Occipital lobe (tissue), 2 donors: ENCODE measurements around the gene CCDC178. TPM values are rescaled to one million over a fixed set of nuclear protein-coding genes. Genes with fewer than 3 reads are reported as not detected.

ENCODE experiments used
- DNase-seq: peaks from one replicate; lab custom pipeline; 2025; lab: John Stamatoyannopoulos, UW
- total RNA-seq: library from RNA; depleted of rRNA; stranded (reverse); fragments of >200 nt; gene quantifications from one replicate; pipeline ENCODE4 v1.2.3, GENCODE V29; 2014

CCDC178 gene
- total RNA-seq, 1 donor from 2014 or later: 1.1 TPM

DNA sequence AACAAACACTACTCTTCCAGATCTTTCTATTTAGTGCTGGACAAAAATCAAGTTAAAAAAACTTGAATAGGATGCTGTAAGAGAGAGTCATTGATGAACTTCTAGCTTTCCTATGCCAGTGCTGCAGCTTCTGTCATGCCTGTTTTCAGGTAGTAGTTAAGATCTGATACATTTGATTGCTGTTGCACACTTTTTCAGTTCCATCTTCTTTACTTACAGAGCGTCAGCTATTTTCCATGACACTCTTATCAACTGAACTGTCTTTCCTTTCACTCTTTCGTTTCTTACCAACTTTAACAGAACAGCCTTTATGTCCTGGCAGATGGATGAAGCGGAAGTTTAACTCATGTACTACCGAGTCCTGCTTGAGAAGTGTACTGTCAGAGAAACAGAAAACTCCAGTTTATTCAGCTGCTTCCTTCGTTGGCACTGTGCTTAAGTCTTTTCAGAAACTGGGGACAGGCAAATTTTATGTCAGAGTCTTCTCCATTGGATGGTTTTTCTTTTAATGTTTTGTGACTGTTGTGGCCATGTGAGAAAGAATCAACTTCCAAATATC, 521.8 kb downstream of the CCDC178 start:
- DNase-seq: no peak

- DNase-seq: no peak
Measured at GRCh38 chr18:32915516-32915915, 525.0 kb downstream of the CCDC178 start.

DNA sequence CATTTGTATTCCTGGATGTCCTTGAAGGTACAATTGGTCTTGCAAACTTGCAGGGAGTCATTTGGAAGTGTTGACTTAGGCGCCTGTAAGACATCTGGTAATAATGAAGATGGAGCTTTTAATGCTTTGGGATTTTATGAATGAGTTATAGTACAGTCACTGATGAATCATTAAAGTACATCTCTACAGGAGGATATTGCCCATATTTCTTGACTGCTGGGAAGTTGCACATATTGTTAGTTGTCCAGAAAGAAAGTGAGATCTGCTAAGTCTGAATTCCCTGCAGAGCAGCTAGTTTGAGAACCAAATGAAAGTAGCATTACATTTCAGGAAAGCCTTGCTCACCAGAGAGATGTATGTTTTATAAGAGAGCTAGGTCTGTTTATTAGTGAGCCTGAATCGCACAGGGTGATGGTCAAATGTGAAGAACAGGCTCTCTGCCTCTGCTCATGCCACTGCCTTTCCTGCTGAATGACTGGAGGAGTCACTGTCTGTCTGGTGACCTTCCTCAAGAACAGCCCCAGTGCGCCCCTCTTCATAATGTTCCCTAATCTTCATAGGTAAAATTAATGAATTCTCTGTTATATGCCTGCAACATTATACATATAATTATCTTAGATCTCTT, 528.7 kb downstream of the CCDC178 start:
- no peak for DNase-seq

DNA sequence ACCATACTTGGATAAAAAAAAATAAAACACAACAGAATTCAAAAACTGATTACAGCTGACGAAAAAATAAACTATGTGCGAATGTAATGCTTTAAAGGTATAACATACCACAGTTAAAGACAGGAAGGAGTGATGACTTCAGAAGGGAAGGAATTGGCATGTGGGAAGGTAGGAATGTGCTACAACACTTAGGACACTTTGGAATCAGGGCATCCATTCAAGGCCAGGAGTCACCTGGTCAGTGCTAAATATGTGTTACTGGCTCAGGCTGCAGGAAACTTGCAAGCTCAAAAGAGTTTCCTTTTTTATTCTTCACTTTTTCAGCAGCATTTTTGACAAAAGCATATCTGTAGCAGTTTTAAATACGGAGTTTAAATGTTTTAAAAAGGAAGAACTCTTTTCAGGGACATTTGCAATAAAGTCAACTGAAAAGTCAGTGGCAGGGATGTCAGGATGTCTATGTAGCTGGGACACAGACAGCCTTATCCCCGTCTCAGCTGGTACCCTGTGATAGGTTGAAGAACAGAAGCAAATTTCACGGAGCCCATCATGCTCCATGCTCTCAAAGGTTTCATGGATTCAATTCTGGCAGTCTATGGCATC, 529.7 kb downstream of the CCDC178 start:
- no peak for DNase-seq

DNA sequence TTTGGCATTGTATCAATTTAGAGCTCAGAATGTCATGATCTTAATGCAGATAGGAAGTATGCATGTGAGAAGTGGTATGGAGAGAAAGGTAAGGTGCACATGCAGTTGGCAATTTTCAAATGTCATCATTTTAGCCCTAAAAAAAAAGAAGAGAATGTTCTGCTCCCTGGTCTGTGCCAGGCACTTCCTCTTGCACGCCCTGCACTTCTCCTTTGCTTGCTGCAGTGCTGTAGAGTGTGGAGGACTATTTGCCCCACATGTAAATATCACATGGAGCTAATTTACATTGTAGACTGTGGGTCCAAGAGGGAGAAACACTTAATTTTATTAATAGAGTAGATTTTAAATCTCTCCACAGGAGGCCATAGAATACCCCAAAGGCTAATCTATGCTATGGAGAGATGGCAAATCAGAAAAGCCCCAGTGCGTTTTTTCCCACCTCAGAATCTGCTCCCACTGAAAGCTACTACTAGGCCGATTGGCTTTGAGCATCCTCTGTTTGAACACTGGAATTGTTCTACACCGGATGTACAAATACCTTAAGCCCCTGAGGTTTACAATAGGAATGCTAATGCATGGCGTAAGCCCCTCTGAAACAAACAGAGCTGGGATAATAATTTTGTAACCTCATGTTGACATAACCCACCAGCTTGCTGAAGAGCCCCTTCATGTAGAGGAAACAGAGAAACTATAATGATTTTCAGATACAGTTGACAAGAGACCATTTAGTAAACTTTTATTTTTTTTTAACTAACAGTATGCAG, 530.5 kb downstream of the CCDC178 start:
- no peak for DNase-seq

GRCh38 chr18:32908424-32908805, 532.1 kb downstream of the CCDC178 start:
- no peak for DNase-seq

GRCh38 chr18:32907648-32908423, 532.7 kb downstream of the CCDC178 start:
- DNase-seq: no peak

- no peak for DNase-seq
Measured at GRCh38 chr18:32907311-32907585, 533.3 kb downstream of the CCDC178 start.

- no peak for DNase-seq
Measured at GRCh38 chr18:32906506-32907310, 533.8 kb downstream of the CCDC178 start.

DNA sequence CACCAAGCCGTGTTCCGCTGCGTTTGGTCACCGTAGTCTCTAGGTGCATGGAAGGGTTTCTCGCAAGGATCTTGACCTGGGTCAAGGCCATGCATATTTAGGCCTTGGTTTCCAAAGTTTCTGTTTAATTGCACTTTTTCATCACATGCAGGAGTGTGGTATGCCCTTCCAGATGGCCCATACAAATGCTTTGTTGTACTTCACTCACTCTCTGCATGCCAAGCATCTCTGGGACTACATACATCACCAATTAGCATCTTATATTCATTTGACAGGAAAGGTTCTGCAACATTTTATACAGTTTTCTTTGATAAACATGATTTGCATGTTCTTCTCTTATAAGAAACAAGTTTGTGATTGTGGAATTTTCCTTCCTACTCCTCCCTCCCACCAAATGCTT, 534.9 kb downstream of the CCDC178 start:
- no peak for DNase-seq

DNA sequence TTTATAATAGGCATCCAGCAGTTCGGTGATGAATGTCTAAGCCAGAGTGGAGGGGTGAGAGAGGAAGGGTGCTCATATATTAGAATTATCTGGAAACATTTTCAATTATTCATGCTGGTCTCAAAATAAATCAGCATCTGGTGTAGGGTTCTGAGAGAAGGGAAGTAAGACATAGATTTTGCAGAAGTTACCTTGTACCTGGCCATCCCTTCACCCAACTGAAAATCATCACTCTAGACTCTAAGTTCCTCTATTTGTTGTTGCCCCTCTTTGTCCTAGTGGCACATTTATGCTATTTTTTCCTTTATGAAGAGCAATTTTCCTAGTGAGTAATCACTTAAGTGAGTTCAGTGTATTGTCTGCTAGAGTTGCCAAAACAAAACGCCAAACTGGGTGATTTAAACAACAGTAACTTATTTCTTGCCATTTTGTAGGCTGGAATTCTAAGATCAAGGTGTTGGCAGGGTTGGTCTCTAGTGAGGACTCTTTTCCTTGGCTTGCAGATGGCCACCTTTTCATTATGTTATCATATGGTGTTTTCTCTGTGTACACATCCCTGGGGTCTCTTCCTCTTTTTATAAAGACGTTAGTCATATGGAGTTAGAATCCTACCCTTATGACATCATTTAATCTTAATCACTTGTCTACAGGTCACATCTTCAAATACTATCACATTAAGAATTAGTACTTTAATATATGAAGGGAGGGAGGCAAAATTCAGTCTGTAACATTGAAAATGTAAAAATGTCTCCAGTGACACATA, 537.8 kb downstream of the CCDC178 start:
- DNase-seq: no peak

DNA sequence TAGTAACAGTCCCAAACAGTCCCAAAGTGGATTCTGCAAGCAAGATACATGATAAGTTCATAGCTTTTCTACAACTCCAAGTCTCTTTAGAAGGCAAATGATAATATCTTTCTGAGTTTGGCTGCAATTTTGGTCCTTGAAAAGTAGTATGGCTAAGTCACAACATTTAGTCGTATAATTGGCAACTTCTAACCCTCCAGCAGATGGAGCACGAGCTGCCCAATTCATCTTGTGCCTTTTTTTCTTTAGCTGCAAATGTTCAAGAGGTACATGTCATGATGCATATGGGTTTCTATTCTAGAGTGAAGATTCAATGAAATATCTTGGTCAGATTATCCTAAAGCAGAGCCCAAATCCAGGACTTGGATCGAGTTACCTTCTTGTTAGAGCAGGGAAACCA, 540.7 kb downstream of the CCDC178 start:
- DNase-seq: no peak

- DNase-seq: no peak
Measured at GRCh38 chr18:32896776-32897547, 543.6 kb downstream of the CCDC178 start.

DNA sequence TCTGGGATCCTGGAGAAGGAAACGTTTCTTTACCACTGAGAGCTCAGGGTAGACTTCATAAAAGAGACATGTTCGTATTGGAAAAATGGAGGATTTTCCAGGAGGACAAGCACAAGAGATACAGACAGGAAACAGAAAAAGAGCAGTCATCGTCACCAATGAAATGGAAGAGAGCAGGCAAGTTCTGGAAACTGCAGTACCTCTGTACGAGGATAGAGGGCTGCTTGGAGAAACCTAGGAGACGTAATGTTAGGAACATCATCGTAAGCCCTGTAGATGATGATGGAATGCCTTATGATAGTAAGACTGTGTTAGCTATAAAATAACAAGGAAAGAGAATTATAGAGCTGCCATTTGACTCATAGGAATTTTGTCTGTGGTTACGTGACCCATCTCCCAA, 546.6 kb downstream of the CCDC178 start:
- no peak for DNase-seq

- no peak for DNase-seq
Measured at GRCh38 chr18:32891797-32892196, 548.7 kb downstream of the CCDC178 start.

DNA sequence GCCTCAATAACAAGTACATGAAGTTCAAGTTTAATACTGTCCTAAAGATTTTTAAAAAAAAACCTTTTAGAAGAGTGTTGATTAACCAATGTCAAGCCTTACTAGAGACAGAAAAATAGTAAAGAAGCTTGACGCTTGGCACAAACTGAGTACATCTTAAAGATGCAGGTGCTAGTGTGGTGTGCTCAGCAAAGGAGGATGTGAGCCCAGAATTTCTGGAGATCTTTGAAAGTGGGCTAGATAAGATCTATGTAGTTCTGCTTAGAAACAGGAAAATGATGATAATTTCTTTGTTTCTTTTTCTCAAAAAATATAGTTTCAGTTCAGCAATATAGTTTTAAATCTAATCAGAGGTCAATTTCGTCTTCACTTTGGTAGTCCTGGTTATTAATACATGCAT, 549.4 kb downstream of the CCDC178 start:
- DNase-seq: no peak

DNA sequence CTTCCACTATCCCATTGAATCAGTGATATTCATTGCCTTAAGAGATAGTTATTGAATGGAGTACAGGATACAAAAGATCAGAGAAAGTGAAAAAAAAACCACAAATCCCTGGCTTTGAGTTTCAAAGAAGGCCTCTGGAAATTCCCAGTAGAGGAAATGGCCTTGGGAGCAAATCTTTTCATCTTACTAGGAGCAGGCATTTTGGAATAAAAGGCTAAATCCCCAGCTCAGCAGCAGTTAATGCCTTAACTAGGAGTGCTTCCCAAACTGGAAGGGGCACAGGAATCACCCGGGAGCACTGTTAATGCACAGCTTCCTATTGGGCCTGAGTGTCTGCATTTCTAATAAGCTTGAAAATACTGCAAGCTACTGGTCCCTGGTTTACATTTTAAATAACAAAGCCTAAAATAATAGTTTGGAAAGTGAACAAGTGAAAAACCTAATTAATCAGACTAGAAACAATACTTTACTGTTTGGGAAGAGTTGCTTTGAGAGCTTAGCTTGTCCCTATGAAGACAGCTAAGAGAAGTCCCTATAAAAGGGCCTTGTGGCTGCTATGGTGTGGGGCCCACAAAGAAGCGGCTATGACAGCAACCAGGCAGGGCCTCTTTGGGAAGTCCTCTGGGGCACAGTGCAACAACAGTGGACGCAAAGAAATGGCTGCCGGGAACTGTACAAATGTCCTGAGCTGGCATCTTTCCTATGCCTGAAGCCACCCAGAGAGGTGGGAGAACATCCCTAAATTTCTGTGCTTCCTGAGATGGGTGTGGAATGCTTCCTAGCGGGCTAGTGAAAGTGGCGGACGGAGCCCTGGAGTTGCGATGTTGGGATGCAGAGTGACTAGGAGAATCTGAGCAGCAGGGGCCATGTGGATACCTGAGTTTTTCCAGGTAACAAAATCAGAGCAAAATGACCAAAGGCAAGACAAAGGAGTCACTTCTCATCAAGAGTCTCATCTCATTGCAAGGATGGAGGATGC, 550.6 kb downstream of the CCDC178 start:
- no peak for DNase-seq

- no peak for DNase-seq
Measured at GRCh38 chr18:32888306-32888705, 552.2 kb downstream of the CCDC178 start.
